ENCODE measurements around the gene PHTF2. TPM values are rescaled to one million over a fixed set of nuclear protein-coding genes. Genes with fewer than 3 reads are reported as not detected.
"Not testable (repeated sequence)": the region's sequence is repeated elsewhere in the genome, so short reads cannot be mapped to it uniquely, and the experiment has no call there.

The PHTF2 gene
- total and polyA plus RNA-seq, 7 experiments from 2014 or later = 5.9 to 42.1 (median 20.4) TPM

DNA sequence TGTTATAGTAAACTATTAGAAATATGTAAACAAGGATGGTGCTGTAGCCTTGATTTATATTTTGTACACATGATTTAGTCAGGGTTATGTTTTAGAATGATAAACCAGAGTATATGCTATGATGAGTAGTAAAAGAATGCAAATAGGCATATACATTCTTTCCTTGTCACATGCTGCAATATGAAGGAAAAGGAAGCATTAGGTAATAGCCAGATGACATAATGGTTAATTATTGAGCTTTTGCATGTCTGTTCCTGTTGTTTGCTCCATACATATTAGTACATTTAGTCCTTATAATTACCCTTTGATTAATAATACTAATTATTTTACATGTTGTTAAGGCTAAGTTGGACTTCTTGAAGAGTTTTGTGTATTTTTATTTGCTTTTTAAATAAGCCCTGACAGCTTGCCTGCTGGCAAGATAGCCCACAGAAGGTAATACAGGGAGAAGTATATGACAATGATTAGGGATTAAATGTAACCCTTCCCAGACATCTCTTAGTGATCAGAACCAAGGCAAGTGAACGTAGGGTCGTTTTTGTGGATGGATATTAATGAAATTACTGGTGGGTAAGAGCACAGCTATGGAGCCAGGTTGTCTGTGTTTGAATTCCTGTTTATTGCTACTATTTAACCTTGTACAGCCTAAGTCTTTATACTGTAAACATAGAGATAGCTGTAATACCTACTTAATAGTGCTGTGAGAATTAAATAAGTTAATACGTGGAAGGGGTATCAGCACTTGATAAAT is 68.4 kb downstream of the PHTF2 start:
- H3K36me3 ChIP-seq (ENCODE audit: control insufficient read depth in 2 of 3, insufficient read depth in 3 of 3, low read length in 3 of 3) = no peaks in the 10 kb centered on the region
- H3K27ac ChIP-seq (ENCODE audit: low read depth, low read length) = no peak overlapping the region
- no peaks in the 10 kb centered on the region for H3K4me1 ChIP-seq (ENCODE audit: control insufficient read depth in 2 of 2, insufficient read depth in 2 of 2, low read length in 2 of 2)
- H3K9me3 ChIP-seq (ENCODE audit: control insufficient read depth in 2 of 3, low read length in 3 of 3) = no peaks in the 10 kb centered on the region
- H3K27me3 ChIP-seq (ENCODE audit: control insufficient read depth in 2 of 2, insufficient read depth in 2 of 2, low read length in 2 of 2) = no peaks in the 10 kb centered on the region
- no peaks in the 10 kb centered on the region for H3K27me3 Mint-ChIP-seq
- ATAC-seq = no peak
- H3K36me3 Mint-ChIP-seq = peaks cover 0 to 32% (median 25%) of the 10 kb centered on the region in 5 donors
- H3K9me3 Mint-ChIP-seq = peaks cover 0 to 3% (median 0%) of the 10 kb centered on the region in 11 donors
- H3K4me1 Mint-ChIP-seq = peaks cover 5 to 36% (median 27%) of the 10 kb centered on the region in 7 donors
- DNase-seq = no peak
- ChIA-PET CTCF (no interaction called here), POLR2A (interaction anchor here (0.6 kb wide), 1 partner anchor 12 kb away, joined by 3 read pairs; no protein-coding TSS in a partner anchor)
- intact Hi-C loops (cut with micrococcal nuclease) = no loop called here
- no peak overlapping the region for H3K4me3 ChIP-seq (ENCODE audit: low read length)
- H3K4me3 Mint-ChIP-seq = no peak overlapping the region
- no peak overlapping the region for H3K27ac Mint-ChIP-seq

- Mint-ChIP-seq H3K4me3 (no peak overlapping the region), H3K27me3 (no peaks in the 10 kb centered on the region), H3K27ac (no peak overlapping the region), H3K36me3 (peaks cover 0 to 38% (median 25%) of the 10 kb centered on the region in 5 donors), H3K9me3 (peaks cover 0 to 3% (median 0%) of the 10 kb centered on the region in 11 donors), H3K4me1 (peaks cover 5 to 36% (median 26%) of the 10 kb centered on the region in 7 donors)
- Histone ChIP-seq H3K36me3 (ENCODE audit: control insufficient read depth in 2 of 3, insufficient read depth in 3 of 3, low read length in 3 of 3) (no peaks in the 10 kb centered on the region), H3K9me3 (ENCODE audit: control insufficient read depth in 2 of 3, low read length in 3 of 3) (no peaks in the 10 kb centered on the region), H3K4me1 (ENCODE audit: control insufficient read depth in 2 of 2, insufficient read depth in 2 of 2, low read length in 2 of 2) (no peaks in the 10 kb centered on the region), H3K27me3 (ENCODE audit: control insufficient read depth in 2 of 2, insufficient read depth in 2 of 2, low read length in 2 of 2) (no peaks in the 10 kb centered on the region), H3K4me3 (ENCODE audit: low read length) (no peak overlapping the region), H3K27ac (ENCODE audit: low read depth, low read length) (no peak overlapping the region)
- DNase-seq = no peak
- CTCF ChIA-PET = no interaction called here
- intact Hi-C loops (cut with micrococcal nuclease) = no loop called here
- ATAC-seq = no peak
- POLR2A ChIA-PET = no interaction called here
These were observed 68.9 kb downstream of the PHTF2 start for GRCh38 chr7:77867537-77867865.

DNA sequence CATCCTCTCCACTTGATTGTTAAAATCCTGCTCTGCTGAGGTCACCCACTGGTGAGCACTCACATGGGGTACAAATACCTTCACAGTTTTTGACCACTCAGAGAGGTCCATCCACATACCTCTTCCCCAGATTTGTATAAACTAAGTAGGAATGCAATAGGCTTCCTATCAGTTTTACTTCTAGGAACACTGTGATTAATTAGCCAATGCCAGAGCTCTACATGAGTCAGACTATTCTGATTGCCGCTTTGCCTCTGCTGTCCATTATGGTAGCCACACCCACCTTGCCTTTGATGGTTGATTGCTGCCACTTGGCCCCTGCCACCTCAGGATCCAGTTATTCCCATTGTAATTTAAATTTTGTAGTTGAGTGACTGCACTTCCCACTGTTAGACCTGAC is 73.7 kb downstream of the PHTF2 start:
- H3K27me3 Mint-ChIP-seq; H3K4me3 Mint-ChIP-seq; ATAC-seq; intact Hi-C loops (cut with micrococcal nuclease); H3K4me3 ChIP-seq (ENCODE audit: low read length); H3K27ac ChIP-seq (ENCODE audit: low read depth, low read length); H3K27ac Mint-ChIP-seq; H3K9me3 Mint-ChIP-seq; DNase-seq; H3K4me1 ChIP-seq (ENCODE audit: control insufficient read depth in 2 of 2, insufficient read depth in 2 of 2, low read length in 2 of 2); POLR2A ChIA-PET; H3K9me3 ChIP-seq (ENCODE audit: control insufficient read depth in 2 of 3, low read length in 3 of 3); CTCF ChIA-PET; H3K27me3 ChIP-seq (ENCODE audit: control insufficient read depth in 2 of 2, insufficient read depth in 2 of 2, low read length in 2 of 2); H3K36me3 ChIP-seq (ENCODE audit: control insufficient read depth in 2 of 3, insufficient read depth in 3 of 3, low read length in 3 of 3): not testable (repeated sequence)
- peaks cover 0 to 32% (median 14%) of the 10 kb centered on the region in 7 donors for H3K4me1 Mint-ChIP-seq
- H3K36me3 Mint-ChIP-seq = peaks cover 0 to 42% (median 29%) of the 10 kb centered on the region in 5 donors

GRCh38 chr7:77873416-77874327 is 75.1 kb downstream of the PHTF2 start:
- Mint-ChIP-seq H3K4me1 (peaks cover 0 to 35% (median 19%) of the 10 kb centered on the region in 7 donors), H3K36me3 (peaks cover 0 to 56% (median 39%) of the 10 kb centered on the region in 5 donors)
- ATAC-seq; H3K4me3 Mint-ChIP-seq; POLR2A ChIA-PET; H3K9me3 Mint-ChIP-seq; H3K27ac ChIP-seq (ENCODE audit: low read depth, low read length); H3K27ac Mint-ChIP-seq; CTCF ChIA-PET; H3K9me3 ChIP-seq (ENCODE audit: control insufficient read depth in 2 of 3, low read length in 3 of 3); H3K27me3 ChIP-seq (ENCODE audit: control insufficient read depth in 2 of 2, insufficient read depth in 2 of 2, low read length in 2 of 2); H3K4me1 ChIP-seq (ENCODE audit: control insufficient read depth in 2 of 2, insufficient read depth in 2 of 2, low read length in 2 of 2); H3K36me3 ChIP-seq (ENCODE audit: control insufficient read depth in 2 of 3, insufficient read depth in 3 of 3, low read length in 3 of 3); H3K4me3 ChIP-seq (ENCODE audit: low read length); intact Hi-C loops (cut with micrococcal nuclease); DNase-seq; H3K27me3 Mint-ChIP-seq: not testable (repeated sequence)

DNA sequence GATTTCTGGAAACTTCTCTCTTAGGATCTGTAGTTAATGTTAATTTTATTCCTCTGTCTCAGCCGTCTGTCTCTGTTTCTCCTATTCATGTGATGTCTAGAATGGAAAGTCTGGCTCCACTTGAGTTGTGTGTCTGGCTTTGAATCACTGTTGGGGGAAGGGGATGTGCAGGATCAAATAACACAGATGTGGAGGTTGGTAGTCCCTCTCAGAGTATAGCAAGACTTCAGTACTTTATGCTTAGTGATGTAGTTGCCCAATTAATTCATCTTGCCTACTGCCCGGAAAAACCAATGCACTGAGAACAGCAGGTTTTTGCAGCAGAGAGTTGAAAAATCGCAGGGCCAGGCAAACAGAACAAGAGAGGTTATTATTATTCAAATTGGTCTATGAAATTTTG is 79.2 kb downstream of the PHTF2 start:
- Mint-ChIP-seq H3K36me3 (peaks cover 5 to 51% (median 37%) of the 10 kb centered on the region in 5 donors), H3K27me3 (no peaks in the 10 kb centered on the region), H3K9me3 (peaks cover 0 to 6% (median 0%) of the 10 kb centered on the region in 11 donors), H3K27ac (no peak overlapping the region), H3K4me1 (peaks cover 3 to 44% (median 31%) of the 10 kb centered on the region in 7 donors), H3K4me3 (no peak overlapping the region)
- POLR2A ChIA-PET = no interaction called here
- Histone ChIP-seq H3K36me3 (ENCODE audit: control insufficient read depth in 2 of 3, insufficient read depth in 3 of 3, low read length in 3 of 3) (no peaks in the 10 kb centered on the region), H3K4me3 (ENCODE audit: low read length) (no peak overlapping the region), H3K4me1 (ENCODE audit: control insufficient read depth in 2 of 2, insufficient read depth in 2 of 2, low read length in 2 of 2) (peaks cover 0 to 3% of the 10 kb centered on the region in 2 donors), H3K27me3 (ENCODE audit: control insufficient read depth in 2 of 2, insufficient read depth in 2 of 2, low read length in 2 of 2) (no peaks in the 10 kb centered on the region), H3K9me3 (ENCODE audit: control insufficient read depth in 2 of 3, low read length in 3 of 3) (no peaks in the 10 kb centered on the region), H3K27ac (ENCODE audit: low read depth, low read length) (no peak overlapping the region)
- CTCF ChIA-PET = no interaction called here
- DNase-seq (no peak), ATAC-seq (no peak)
- intact Hi-C loops (cut with micrococcal nuclease) = no loop called here

- peaks cover 5 to 54% (median 37%) of the 10 kb centered on the region in 5 donors for H3K36me3 Mint-ChIP-seq
- peaks cover 0 to 3% of the 10 kb centered on the region in 2 donors for H3K4me1 ChIP-seq (ENCODE audit: control insufficient read depth in 2 of 2, insufficient read depth in 2 of 2, low read length in 2 of 2)
- ATAC-seq (no peak), DNase-seq (no peak)
- no peak overlapping the region for H3K27ac ChIP-seq (ENCODE audit: low read depth, low read length)
- CTCF ChIA-PET = no interaction called here
- no peaks in the 10 kb centered on the region for H3K27me3 Mint-ChIP-seq
- H3K4me3 ChIP-seq (ENCODE audit: low read length) = no peak overlapping the region
- no peaks in the 10 kb centered on the region for H3K36me3 ChIP-seq (ENCODE audit: control insufficient read depth in 2 of 3, insufficient read depth in 3 of 3, low read length in 3 of 3)
- H3K27me3 ChIP-seq (ENCODE audit: control insufficient read depth in 2 of 2, insufficient read depth in 2 of 2, low read length in 2 of 2) = no peaks in the 10 kb centered on the region
- no peak overlapping the region for H3K4me3 Mint-ChIP-seq
- peaks cover 0 to 6% (median 0%) of the 10 kb centered on the region in 11 donors for H3K9me3 Mint-ChIP-seq
- H3K27ac Mint-ChIP-seq = no peak overlapping the region
- no peaks in the 10 kb centered on the region for H3K9me3 ChIP-seq (ENCODE audit: control insufficient read depth in 2 of 3, low read length in 3 of 3)
- H3K4me1 Mint-ChIP-seq = peaks cover 3 to 47% (median 35%) of the 10 kb centered on the region in 7 donors
- intact Hi-C loops (cut with micrococcal nuclease) = no loop called here
- POLR2A ChIA-PET = no interaction called here
These were observed 79.9 kb downstream of the PHTF2 start for GRCh38 chr7:77878500-77878899.

Data from naive thymus-derived CD4-positive, alpha-beta T cell (primary cell).